Prostate gland (tissue), 2 donors: ENCODE data around the gene DENND4A. TPM values are rescaled to one million over a fixed set of nuclear protein-coding genes. Genes with fewer than 3 reads are reported as not detected.

Experiments
- DNase-seq: peaks from one replicate; pipeline ENCODE4 v3.0.0-alpha.2; 2019; ENCODE audit warnings: low spot score
- H3K27ac ChIP-seq, 2 donors: fragments of 200-600 bp; sonication (generic); 2 replicates each; pipeline ENCODE4 v1.5.1; 2017 to 2019
- H3K27me3 ChIP-seq: fragments of 200-600 bp; sonication (generic); replicated peaks from 2 replicates; pipeline ENCODE4 v1.5.1; 2019; ENCODE audit not compliant: insufficient read depth
- H3K36me3 ChIP-seq, 2 donors: fragments of 200-600 bp; sonication (generic); 1 replicate in 1 of 2; 2 replicates in 1 of 2; pipeline versions ENCODE4 v1.5.1 to v1.8.1; 2017 to 2019
- H3K4me1 ChIP-seq: fragments of 200-600 bp; sonication (generic); replicated peaks from 2 replicates; pipeline ENCODE4 v1.5.1; 2019
- H3K4me3 ChIP-seq, 2 donors: fragments of 200-600 bp; sonication (generic); 2 replicates each; pipeline ENCODE4 v1.5.1; 2017 to 2019
- H3K9me3 ChIP-seq: fragments of 200-600 bp; sonication (generic); 2 replicates; pipeline ENCODE4 v1.5.1; 2017
- CTCF ChIP-seq, 4 experiments: fragments of 200-600 bp in 2 of 4; fragments of 450-650 bp in 2 of 4; sonication (generic) in 2 of 4; IDR thresholded peaks; 1 replicate in 3 of 4; 2 replicates in 1 of 4; pipeline ENCODE4 v1.5.1; 2016 to 2019; ENCODE audit warnings: antibody characterized with exemption in 4 of 4, mild to moderate bottlenecking in 2 of 4, moderate library complexity in 2 of 4
- POLR2A ChIP-seq: fragments of 450-650 bp; IDR thresholded peaks from one replicate; pipeline ENCODE4 v1.6.1; 2016; ENCODE audit warnings: antibody characterized with exemption, mild to moderate bottlenecking
- POLR2AphosphoS5 ChIP-seq: sonication (generic); formaldehyde crosslinking; IDR thresholded peaks from one replicate; pipeline ENCODE4 v1.6.1; 2017; ENCODE audit warnings: antibody characterized with exemption
- WGBS: methylation state at CpG from one replicate; pipeline ENCODE4 v1.1.5; 2018; 5-methylcytosine and 5-hydroxymethylcytosine counted together
- intact Hi-C: fragments of 100-400 bp; cut with DNase I; formaldehyde crosslinking; loops from one replicate; pipeline ENCODE4 v1.14.2; 2022
- total RNA-seq, 2 donors: library from RNA; depleted of rRNA; stranded (reverse); fragments of >200 nt; gene quantifications; one replicate each; pipeline ENCODE4 v1.1.0, GENCODE V29; 2016

DENND4A gene
- total RNA-seq, 2 donors from 2014 or later: 24.5 to 49.6 TPM

- no peak for DNase-seq
- 47% methylated on average over 2 of the region's 2 CpGs for WGBS
- Histone ChIP-seq H3K4me3 (no peak overlapping the region), H3K36me3 (no peaks in the 10 kb centered on the region), H3K27ac (no peak overlapping the region), H3K4me1 (no peaks in the 10 kb centered on the region), H3K9me3 (no peaks in the 10 kb centered on the region), H3K27me3 (no peaks in the 10 kb centered on the region)
- TF ChIP-seq CTCF (IDR thresholded peaks at IDR 0.05) (no peak), POLR2AphosphoS5 (peak; percentile 10)
- intact Hi-C loops: no loop called here
These were observed 59.4 kb downstream of the DENND4A start for GRCh38 chr15:65732698-65733097.

GRCh38 chr15:65731926-65732325, 60.2 kb downstream of the DENND4A start:
- intact Hi-C loops: no loop called here
- Histone ChIP-seq H3K4me1 (no peaks in the 10 kb centered on the region), H3K27ac (no peak overlapping the region), H3K4me3 (no peak overlapping the region), H3K36me3 (no peaks in the 10 kb centered on the region), H3K9me3 (no peaks in the 10 kb centered on the region), H3K27me3 (no peaks in the 10 kb centered on the region)
- TF ChIP-seq POLR2AphosphoS5: no peak
- no peak for TF ChIP-seq POLR2A
- TF ChIP-seq CTCF (IDR thresholded peaks at IDR 0.05): no peak
- DNase-seq: no peak

- Histone ChIP-seq H3K4me3 (no peak overlapping the region), H3K27ac (no peak overlapping the region), H3K27me3 (no peaks in the 10 kb centered on the region), H3K4me1 (no peaks in the 10 kb centered on the region), H3K9me3 (no peaks in the 10 kb centered on the region), H3K36me3 (no peaks in the 10 kb centered on the region)
- 94% methylated on average over 2 of the region's 2 CpGs for WGBS
- TF ChIP-seq POLR2A (no peak), POLR2AphosphoS5 (no peak), CTCF (IDR thresholded peaks at IDR 0.05) (no peak)
- intact Hi-C loops: no loop called here
- no peak for DNase-seq
These were observed 61.4 kb downstream of the DENND4A start for GRCh38 chr15:65730549-65731172.

GRCh38 chr15:65724464-65725215, 67.5 kb downstream of the DENND4A start:
- Histone ChIP-seq H3K4me1 (no peaks in the 10 kb centered on the region), H3K27ac (no peak overlapping the region), H3K9me3 (no peaks in the 10 kb centered on the region), H3K4me3 (no peak overlapping the region), H3K36me3 (no peaks in the 10 kb centered on the region), H3K27me3 (no peaks in the 10 kb centered on the region)
- intact Hi-C loops: no loop called here
- DNase-seq: no peak
- 84% methylated on average over 3 of the region's 3 CpGs for WGBS
- TF ChIP-seq POLR2A (no peak), POLR2AphosphoS5 (no peak), CTCF (IDR thresholded peaks at IDR 0.05) (no peak)

GRCh38 chr15:65723876-65724275, 68.2 kb downstream of the DENND4A start:
- Histone ChIP-seq H3K27ac (no peak overlapping the region), H3K4me1 (no peaks in the 10 kb centered on the region), H3K36me3 (no peaks in the 10 kb centered on the region), H3K9me3 (no peaks in the 10 kb centered on the region), H3K4me3 (no peak overlapping the region), H3K27me3 (no peaks in the 10 kb centered on the region)
- DNase-seq: no peak
- intact Hi-C loops: no loop called here
- WGBS: 93% methylated on average over 5 of the region's 5 CpGs
- TF ChIP-seq POLR2A (no peak), POLR2AphosphoS5 (no peak), CTCF (IDR thresholded peaks at IDR 0.05) (no peak)
